OCI-LY7 (cell line): ENCODE data around the gene TMPO.

Experiments
- CTCF ChIP-seq: fragments of 200-600 bp; sonication (generic); conservative IDR thresholded peaks from 2 replicates; pipeline ENCODE4 v1.5.1; 2014; ENCODE audit warnings: mild to moderate bottlenecking, antibody characterized with exemption, low read length, moderate library complexity, mixed read lengths
- EZH2phosphoT487 ChIP-seq: fragments of 200-600 bp; sonication (generic); IDR thresholded peaks from 2 replicates; pipeline ENCODE4 v1.6.1; 2018; ENCODE audit warnings: low read depth, borderline replicate concordance, mild to moderate bottlenecking, mixed run types, antibody characterized with exemption, low read length, moderate library complexity, mixed read lengths

GRCh38 chr12:98504368-98504617 lies 11.1 kb upstream of the TMPO start:
- TF ChIP-seq CTCF (no peak), EZH2phosphoT487 (no peak)
